HepG2 (cell line): ENCODE data around the gene GNAS. TPM values are rescaled to one million over a fixed set of nuclear protein-coding genes. Genes with fewer than 3 reads are reported as not detected.

Experiments
- EED ChIP-seq: sonication (generic); formaldehyde crosslinking; IDR thresholded peaks from 2 replicates; pipeline ENCODE4 v1.5.0; 2020; ENCODE audit warnings: mild to moderate bottlenecking, missing genetic modification reagents
- ZFP90 ChIP-seq: sonication (generic); formaldehyde crosslinking; IDR thresholded peaks from 2 replicates; pipeline ENCODE4 v1.8.0; 2022; ENCODE audit warnings: missing genetic modification reagents, mild to moderate bottlenecking, inconsistent platforms, borderline replicate concordance
- ZNF362 ChIP-seq: sonication (generic); formaldehyde crosslinking; IDR thresholded peaks from 2 replicates; pipeline ENCODE4 v1.4.0; 2020; ENCODE audit warnings: missing genetic modification reagents, mild to moderate bottlenecking, borderline replicate concordance
- ZNF563 ChIP-seq: sonication (generic); formaldehyde crosslinking; IDR thresholded peaks from 2 replicates; pipeline ENCODE4 v1.8.0; 2022; ENCODE audit warnings: mild to moderate bottlenecking, moderate library complexity, missing genetic modification reagents
- ZNF687 ChIP-seq: sonication (generic); formaldehyde crosslinking; IDR thresholded peaks from 2 replicates; pipeline ENCODE4 v1.5.1; 2020; ENCODE audit warnings: mild to moderate bottlenecking, missing genetic modification reagents, moderate library complexity
- polyA plus RNA-seq, 8 experiments: library from polyadenylated mRNA; depleted of rRNA in 3 of 8; stranded (reverse) in 7 of 8; unstranded in 1 of 8; fragments of >200 nt; fragmentation: Illumina TruSeq in 4 of 8; extraction: Trizol in 4 of 8; gene quantifications; 2 replicates each; pipeline versions ENCODE4 v1.2.1 to v1.2.3, GENCODE V29; 2011 to 2016; ENCODE audit warnings: low read depth in 4 of 8, missing spikeins in 1 of 8, mixed read lengths in 1 of 8; ENCODE audit not compliant: insufficient read depth in 1 of 8
- total RNA-seq, 5 experiments: library from RNA; depleted of rRNA; stranded (reverse); fragments of >200 nt; fragmentation: Illumina TruSeq; extraction: Trizol; gene quantifications; 2 replicates each; pipeline ENCODE4 v1.2.3, GENCODE V29; 2016; ENCODE audit warnings: low read depth in 1 of 5
- TF ChIP-seq, protein P1 (sequence below): IDR thresholded peaks from 2 replicates; pipeline ENCODE4 v1.6.1; 2016; ENCODE audit warnings: low read depth, missing genetic modification reagents, missing compliant biosample characterization
- TF ChIP-seq, protein P2 (sequence below): sonication (generic); formaldehyde crosslinking; IDR thresholded peaks from 2 replicates; pipeline ENCODE4 v1.4.0; 2020; ENCODE audit warnings: low read depth, mild to moderate bottlenecking, missing genetic modification reagents
- TF ChIP-seq, protein P3 (sequence below): sonication (generic); formaldehyde crosslinking; IDR thresholded peaks from 2 replicates; pipeline ENCODE4 v1.4.0; 2020; ENCODE audit warnings: missing genetic modification reagents

Gene GNAS
- total and polyA plus RNA-seq, 2 of the 13 experiments (the other 11 are each of a cell fraction or from before 2014, with no cell fraction given): 407 to 1,008 TPM

- TF ChIP-seq, protein P1, sequence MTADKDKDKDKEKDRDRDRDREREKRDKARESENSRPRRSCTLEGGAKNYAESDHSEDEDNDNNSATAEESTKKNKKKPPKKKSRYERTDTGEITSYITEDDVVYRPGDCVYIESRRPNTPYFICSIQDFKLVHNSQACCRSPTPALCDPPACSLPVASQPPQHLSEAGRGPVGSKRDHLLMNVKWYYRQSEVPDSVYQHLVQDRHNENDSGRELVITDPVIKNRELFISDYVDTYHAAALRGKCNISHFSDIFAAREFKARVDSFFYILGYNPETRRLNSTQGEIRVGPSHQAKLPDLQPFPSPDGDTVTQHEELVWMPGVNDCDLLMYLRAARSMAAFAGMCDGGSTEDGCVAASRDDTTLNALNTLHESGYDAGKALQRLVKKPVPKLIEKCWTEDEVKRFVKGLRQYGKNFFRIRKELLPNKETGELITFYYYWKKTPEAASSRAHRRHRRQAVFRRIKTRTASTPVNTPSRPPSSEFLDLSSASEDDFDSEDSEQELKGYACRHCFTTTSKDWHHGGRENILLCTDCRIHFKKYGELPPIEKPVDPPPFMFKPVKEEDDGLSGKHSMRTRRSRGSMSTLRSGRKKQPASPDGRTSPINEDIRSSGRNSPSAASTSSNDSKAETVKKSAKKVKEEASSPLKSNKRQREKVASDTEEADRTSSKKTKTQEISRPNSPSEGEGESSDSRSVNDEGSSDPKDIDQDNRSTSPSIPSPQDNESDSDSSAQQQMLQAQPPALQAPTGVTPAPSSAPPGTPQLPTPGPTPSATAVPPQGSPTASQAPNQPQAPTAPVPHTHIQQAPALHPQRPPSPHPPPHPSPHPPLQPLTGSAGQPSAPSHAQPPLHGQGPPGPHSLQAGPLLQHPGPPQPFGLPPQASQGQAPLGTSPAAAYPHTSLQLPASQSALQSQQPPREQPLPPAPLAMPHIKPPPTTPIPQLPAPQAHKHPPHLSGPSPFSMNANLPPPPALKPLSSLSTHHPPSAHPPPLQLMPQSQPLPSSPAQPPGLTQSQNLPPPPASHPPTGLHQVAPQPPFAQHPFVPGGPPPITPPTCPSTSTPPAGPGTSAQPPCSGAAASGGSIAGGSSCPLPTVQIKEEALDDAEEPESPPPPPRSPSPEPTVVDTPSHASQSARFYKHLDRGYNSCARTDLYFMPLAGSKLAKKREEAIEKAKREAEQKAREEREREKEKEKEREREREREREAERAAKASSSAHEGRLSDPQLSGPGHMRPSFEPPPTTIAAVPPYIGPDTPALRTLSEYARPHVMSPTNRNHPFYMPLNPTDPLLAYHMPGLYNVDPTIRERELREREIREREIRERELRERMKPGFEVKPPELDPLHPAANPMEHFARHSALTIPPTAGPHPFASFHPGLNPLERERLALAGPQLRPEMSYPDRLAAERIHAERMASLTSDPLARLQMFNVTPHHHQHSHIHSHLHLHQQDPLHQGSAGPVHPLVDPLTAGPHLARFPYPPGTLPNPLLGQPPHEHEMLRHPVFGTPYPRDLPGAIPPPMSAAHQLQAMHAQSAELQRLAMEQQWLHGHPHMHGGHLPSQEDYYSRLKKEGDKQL (CRISPR knock-in tag): no peak
- TF ChIP-seq, protein P2, sequence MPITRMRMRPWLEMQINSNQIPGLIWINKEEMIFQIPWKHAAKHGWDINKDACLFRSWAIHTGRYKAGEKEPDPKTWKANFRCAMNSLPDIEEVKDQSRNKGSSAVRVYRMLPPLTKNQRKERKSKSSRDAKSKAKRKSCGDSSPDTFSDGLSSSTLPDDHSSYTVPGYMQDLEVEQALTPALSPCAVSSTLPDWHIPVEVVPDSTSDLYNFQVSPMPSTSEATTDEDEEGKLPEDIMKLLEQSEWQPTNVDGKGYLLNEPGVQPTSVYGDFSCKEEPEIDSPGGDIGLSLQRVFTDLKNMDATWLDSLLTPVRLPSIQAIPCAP (CRISPR knock-in tag): no peak
- TF ChIP-seq EED (CRISPR knock-in tag) (0 out of 2 replicates have a peak, but pooled peaks have one; percentile 45), ZNF563 (CRISPR knock-in tag) (0 out of 2 replicates have a peak, but pooled peaks have one; percentile 19), ZFP90 (CRISPR knock-in tag) (no peak), ZNF362 (CRISPR knock-in tag) (no peak), ZNF687 (CRISPR knock-in tag) (peak; percentile 21; the same call in 1 of the 2 replicates)
- TF ChIP-seq, protein P3, sequence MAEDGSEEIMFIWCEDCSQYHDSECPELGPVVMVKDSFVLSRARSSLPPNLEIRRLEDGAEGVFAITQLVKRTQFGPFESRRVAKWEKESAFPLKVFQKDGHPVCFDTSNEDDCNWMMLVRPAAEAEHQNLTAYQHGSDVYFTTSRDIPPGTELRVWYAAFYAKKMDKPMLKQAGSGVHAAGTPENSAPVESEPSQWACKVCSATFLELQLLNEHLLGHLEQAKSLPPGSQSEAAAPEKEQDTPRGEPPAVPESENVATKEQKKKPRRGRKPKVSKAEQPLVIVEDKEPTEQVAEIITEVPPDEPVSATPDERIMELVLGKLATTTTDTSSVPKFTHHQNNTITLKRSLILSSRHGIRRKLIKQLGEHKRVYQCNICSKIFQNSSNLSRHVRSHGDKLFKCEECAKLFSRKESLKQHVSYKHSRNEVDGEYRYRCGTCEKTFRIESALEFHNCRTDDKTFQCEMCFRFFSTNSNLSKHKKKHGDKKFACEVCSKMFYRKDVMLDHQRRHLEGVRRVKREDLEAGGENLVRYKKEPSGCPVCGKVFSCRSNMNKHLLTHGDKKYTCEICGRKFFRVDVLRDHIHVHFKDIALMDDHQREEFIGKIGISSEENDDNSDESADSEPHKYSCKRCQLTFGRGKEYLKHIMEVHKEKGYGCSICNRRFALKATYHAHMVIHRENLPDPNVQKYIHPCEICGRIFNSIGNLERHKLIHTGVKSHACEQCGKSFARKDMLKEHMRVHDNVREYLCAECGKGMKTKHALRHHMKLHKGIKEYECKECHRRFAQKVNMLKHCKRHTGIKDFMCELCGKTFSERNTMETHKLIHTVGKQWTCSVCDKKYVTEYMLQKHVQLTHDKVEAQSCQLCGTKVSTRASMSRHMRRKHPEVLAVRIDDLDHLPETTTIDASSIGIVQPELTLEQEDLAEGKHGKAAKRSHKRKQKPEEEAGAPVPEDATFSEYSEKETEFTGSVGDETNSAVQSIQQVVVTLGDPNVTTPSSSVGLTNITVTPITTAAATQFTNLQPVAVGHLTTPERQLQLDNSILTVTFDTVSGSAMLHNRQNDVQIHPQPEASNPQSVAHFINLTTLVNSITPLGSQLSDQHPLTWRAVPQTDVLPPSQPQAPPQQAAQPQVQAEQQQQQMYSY (CRISPR knock-in tag): peak; percentile 22; the same call in 1 of the 2 replicates
Measured at GRCh38 chr20:58852543-58853271, at the start of gene GNAS (continued).
